Frontal cortex (tissue), 4 donors: ENCODE data around the gene NDC80. TPM values are rescaled to one million over a fixed set of nuclear protein-coding genes. Genes with fewer than 3 reads are reported as not detected.
"Not testable (repeated sequence)": the region's sequence is repeated elsewhere in the genome, so short reads cannot be mapped to it uniquely, and the experiment has no call there.

Experiments
- DNase-seq, 2 donors: peaks; one replicate each; pipeline ENCODE4 v3.0.0; 2012; ENCODE audit warnings: low spot score in 2 of 2
- FAIRE-seq: peaks from 2 replicates; lab custom pipeline; 2012; peaks lifted over from hg19 to GRCh38; lab: Jason Lieb, UNC
- total RNA-seq: library from RNA; depleted of rRNA; stranded (reverse); fragments of >200 nt; gene quantifications from one replicate; pipeline ENCODE4 v1.2.3, GENCODE V29; 2014
- donor health status: control.
- donor health status: control.
- donor health status: control.

The NDC80 gene
- total RNA-seq = 4.5 TPM

DNA sequence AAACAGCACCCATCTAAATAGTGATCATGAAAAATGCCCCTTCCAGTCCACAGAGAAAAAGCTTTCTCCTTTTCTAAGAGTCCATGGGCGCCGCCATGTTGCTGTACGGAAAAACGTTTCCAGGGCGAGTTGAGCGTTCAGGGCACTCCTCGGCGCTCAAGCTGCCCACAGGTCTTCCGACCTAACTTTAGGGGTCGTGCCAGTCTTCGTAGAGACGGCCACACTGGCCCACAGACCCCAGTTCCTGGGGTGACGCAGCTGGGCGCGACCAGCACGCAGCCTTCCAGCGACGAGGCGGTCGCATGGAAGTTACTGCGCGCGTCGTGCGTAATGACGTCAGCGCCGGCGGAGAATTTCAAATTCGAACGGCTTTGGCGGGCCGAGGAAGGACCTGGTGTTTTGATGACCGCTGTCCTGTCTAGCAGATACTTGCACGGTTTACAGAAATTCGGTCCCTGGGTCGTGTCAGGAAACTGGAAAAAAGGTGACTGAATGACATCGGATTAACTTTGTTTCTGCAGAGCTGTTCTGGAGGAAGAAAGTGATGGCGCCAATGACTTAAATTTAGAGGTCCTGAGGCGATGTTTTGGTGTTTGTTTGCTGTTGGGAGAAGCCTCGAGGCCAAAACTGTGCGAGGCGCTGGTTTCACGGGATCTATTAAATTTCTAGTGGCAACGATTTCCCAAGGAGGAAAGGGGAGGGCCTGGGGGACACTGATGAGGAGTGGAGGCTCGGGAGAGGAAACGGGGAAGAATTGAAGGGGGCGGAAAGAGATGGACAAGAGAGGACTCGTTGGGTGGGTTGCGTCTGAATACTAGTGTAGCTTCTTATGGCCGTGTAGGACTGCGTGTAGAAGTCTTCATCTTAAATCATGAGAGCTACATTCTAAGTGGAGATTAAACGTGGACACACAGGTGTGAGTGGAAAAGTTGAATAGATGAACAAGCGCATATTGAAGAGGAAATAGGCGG is at the start of gene NDC80, which contains the start of gene METTL4:
TSS of gene NDC80 (plus strand) at position 358 of the 971 bp plus-strand sequence. CDS start 1,429 bp downstream, outside the sequence.
TSS of gene METTL4 (minus strand) at position 306 of the 971 bp plus-strand sequence. CDS start 4,289 bp downstream, outside the sequence.
- no peak for FAIRE-seq
- DNase-seq = peak; percentile 50 to 72

DNA sequence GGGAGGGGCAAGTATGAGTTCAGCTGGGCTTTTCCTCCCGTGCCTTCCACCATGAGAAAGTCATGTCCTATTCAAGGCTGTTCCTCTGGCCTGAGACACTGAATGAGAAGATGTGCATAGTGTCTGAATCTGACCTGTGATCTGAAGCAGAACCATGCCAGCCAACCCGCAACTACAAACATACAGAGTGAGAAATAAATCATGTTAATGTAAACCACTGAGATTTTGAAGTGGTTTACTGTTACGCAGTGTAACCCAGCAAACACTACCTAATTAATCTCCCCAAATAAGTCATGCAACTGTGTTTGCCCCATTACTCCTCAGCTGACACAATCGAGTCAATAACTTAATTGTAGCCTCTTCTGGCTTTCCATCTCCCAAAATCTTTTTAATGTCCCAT is 49.2 kb upstream of the NDC80 start:
- DNase-seq (no peak), FAIRE-seq (no peak)

GRCh38 chr18:2524794-2525198 is 46.6 kb upstream of the NDC80 start:
- DNase-seq, FAIRE-seq: not testable (repeated sequence)

- FAIRE-seq = no peak
These were observed 45.0 kb upstream of the NDC80 start for GRCh38 chr18:2526329-2526728.

DNA sequence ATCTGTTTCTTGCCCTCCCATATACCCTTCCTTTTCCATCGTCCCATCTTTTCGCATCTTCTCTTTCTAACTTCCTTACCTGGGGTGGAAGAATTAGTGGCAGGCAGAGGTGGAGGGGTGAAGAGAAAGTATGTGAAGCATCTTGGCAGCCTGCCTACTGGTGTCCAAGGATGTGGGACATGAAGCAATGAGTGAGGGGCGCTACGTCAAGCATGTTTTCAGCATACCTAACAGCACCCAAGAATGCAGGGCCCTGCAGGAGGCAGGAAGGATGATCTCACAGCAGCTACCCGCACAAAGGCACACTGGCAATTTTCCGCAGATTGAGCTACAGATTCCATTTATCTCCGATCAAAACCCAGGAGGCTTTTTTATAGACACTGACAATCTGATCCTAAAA is 42.2 kb upstream of the NDC80 start:
- FAIRE-seq (no peak), DNase-seq (no peak)

More at GRCh38 chr18:2526329-2526728, 45.0 kb upstream of the NDC80 start:
- DNase-seq = no peak

GRCh38 chr18:2531751-2532150 is 39.6 kb upstream of the NDC80 start:
- no peak for DNase-seq
- FAIRE-seq = no peak

- no peak for DNase-seq
- no peak for FAIRE-seq
These were observed 38.6 kb upstream of the NDC80 start for GRCh38 chr18:2532797-2533196.

DNA sequence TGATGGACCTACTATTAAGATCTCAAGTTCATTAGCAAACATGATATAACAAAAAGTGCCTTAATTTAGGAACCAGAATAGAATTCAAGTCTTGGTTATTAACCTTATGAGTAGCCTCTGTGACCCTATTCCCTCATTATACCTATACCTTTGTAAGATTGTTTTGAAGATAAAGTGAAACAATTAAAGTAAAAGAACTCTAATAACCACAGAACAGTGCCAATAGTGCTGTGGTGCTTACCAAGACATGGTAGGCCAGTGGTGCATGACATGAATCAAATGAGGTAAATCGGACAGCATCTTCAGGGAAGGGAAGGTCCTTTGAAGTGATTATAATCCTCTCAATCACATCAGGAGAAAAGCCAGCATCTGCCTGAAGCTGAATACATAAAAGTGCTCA is 36.5 kb upstream of the NDC80 start:
- DNase-seq = no peak
- FAIRE-seq = no peak

DNA sequence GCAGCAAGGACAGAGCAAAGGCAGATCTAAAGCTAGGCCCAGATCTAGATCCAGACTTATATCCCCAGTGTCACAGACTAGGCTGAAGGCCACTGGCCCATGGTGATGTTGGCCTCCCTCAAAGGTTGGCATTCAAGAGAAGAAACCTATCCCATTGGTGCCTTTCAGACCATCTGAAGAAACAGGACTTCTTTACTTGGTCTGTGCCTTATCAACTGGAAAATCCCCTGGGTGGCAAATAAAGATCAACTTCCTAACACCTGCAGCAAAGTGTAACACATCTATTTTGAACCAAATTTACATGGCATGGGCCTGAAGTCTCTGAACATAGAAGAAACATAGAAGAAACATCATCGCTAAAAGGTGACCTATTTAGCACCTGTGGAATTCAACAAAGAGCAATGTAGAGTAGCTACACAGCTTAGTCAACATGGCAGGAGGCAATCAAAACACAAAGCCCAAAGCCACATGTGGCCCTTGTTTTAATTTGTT is 35.9 kb upstream of the NDC80 start:
- FAIRE-seq = no peak

GRCh38 chr18:2536063-2536462 is 35.3 kb upstream of the NDC80 start:
- DNase-seq (no peak), FAIRE-seq (no peak)

More for the DNA sequence above, 35.9 kb upstream of the NDC80 start:
- no peak for DNase-seq

- FAIRE-seq (no peak), DNase-seq (no peak)
These were observed 34.9 kb upstream of the NDC80 start for GRCh38 chr18:2536493-2536892.

GRCh38 chr18:2537296-2537695 is 34.1 kb upstream of the NDC80 start:
- DNase-seq (no peak), FAIRE-seq (no peak)

- no peak for FAIRE-seq
- DNase-seq = peak in 1 of 2 donors; percentile 14
These were observed 33.1 kb upstream of the NDC80 start for GRCh38 chr18:2538236-2538635.

- DNase-seq (no peak), FAIRE-seq (no peak)
These were observed 32.5 kb upstream of the NDC80 start for GRCh38 chr18:2538844-2539243.

DNA sequence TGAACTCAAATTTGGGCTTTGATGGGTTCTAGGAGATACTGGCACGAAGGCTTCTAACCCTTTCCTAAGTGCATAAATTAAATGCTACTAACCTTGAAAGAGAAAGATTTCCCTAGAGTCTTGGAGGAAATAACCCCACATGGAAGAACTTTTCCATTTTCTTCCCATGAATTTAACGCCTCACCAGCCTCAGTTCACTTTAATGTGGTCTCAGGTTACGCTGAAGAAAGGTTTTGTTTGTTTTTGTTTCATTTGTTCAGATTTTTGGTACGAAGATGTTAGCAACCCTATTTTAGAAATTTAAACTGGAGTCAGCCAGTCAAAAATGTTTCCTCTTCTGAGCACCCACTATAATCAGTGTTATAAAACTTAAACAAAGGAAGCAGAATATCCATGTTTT is 30.8 kb upstream of the NDC80 start:
- no peak for DNase-seq
- no peak for FAIRE-seq

GRCh38 chr18:2541925-2542563 is 29.3 kb upstream of the NDC80 start:
- peak; percentile 97 for FAIRE-seq
- DNase-seq = not testable (repeated sequence)

GRCh38 chr18:2545155-2545554 is 26.2 kb upstream of the NDC80 start:
- no peak for DNase-seq
- FAIRE-seq = peak; percentile 24

GRCh38 chr18:2547477-2548087 is 23.8 kb upstream of the NDC80 start:
- FAIRE-seq (peak; percentile 95), DNase-seq (peak; percentile 11 to 37)

DNA sequence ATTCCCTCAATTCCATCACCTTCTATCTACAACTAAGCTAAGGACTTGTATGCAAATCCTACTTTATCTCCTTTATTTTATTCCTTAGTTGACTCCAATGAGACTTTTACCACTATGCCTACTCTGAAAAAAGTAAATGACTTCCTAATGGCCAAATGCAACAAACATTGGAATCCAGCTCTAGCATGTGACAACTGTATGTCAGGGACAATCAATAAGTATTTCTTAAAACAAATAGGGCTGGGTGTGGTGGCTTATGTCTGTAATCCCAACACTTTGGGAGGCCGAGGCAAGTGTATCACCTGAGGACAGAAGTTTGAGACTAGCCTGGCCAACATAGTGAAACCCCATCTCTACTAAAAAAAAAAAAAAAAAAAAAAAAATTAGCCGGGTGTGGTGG is 21.9 kb upstream of the NDC80 start:
- FAIRE-seq = no peak

DNA sequence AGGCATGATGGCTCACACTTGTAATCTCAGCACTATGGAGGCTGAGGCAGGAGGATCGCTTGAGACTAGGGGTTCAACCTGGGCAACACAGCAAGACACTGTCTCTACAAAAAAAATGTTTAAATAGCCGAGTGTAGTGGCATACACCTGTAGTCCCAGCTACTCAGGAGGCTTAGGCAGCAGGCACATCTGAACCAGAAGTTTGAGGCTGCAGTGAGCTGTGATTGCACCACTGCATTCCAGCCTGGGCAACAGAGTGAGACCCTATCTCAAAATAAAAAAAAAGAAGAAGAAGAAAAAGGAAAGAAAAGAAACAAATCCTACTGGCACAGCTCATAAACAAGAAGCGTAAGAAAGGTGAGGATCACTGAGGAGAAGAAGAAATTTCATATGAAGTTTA is 19.9 kb upstream of the NDC80 start:
- DNase-seq = no peak
- no peak for FAIRE-seq

More for the DNA sequence above, 21.9 kb upstream of the NDC80 start:
- no peak for DNase-seq
